Endothelial cell of umbilical vein (primary cell): ENCODE results near the gene CXCR5. TPM values are rescaled to one million over a fixed set of nuclear protein-coding genes. Genes with fewer than 3 reads are reported as not detected.
"Not testable (repeated sequence)": the region's sequence is repeated elsewhere in the genome, so short reads cannot be mapped to it uniquely, and the experiment has no call there.

Experiments
- BruUV-seq: library from RNA; stranded (reverse); fragments of 400-500 nt; replicated peaks from 2 replicates; lab custom pipeline; 2021; lab: Mats Ljungman, UMichigan
- CTCF ChIA-PET: fragments of 300-600, 350-600 bp; sonication (Branson Sonifier 250); formaldehyde crosslinking; loops from one replicate; lab custom pipeline; 2021; ENCODE audit warnings: antibody characterized with exemption, inconsistent platforms; lab: Charles Lee
- POLR2A ChIA-PET: fragments of 300-600, 350-600 bp; sonication (Branson Sonifier 250); formaldehyde crosslinking; loops from one replicate; lab custom pipeline; 2021; ENCODE audit warnings: antibody characterized with exemption, inconsistent platforms; lab: Charles Lee
- DNase-seq: peaks from one replicate; pipeline ENCODE4 v3.0.0-alpha.2; 2011; ENCODE audit warnings: low read depth, low spot score
- FAIRE-seq: peaks from 2 replicates; lab custom pipeline; 2011; peaks lifted over from hg19 to GRCh38; lab: Jason Lieb, UNC
- H2AFZ ChIP-seq: 2 replicates; pipeline ENCODE4 v1.6.0; 2012; ENCODE audit warnings: low read depth, low read length, control low read depth, inconsistent platforms
- H3K27ac ChIP-seq: 2 replicates; pipeline ENCODE4 v1.5.1; 2011; ENCODE audit warnings: low read depth, mild to moderate bottlenecking, control low read depth, low read length, moderate library complexity; ENCODE audit not compliant: insufficient read depth
- H3K27me3 ChIP-seq, 2 experiments: 2 replicates each; pipeline versions ENCODE4 v1.6.0 to v1.6.1; 2011; ENCODE audit warnings: low read length in 2 of 2, mixed read lengths in 1 of 2; ENCODE audit not compliant: control insufficient read depth in 2 of 2, insufficient read depth in 2 of 2
- H3K36me3 ChIP-seq, 2 experiments: 2 replicates in 1 of 2; 3 replicates in 1 of 2; pipeline ENCODE4 v1.5.1; 2011; ENCODE audit warnings: low read length in 2 of 2, mild to moderate bottlenecking in 1 of 2, moderate library complexity in 1 of 2; ENCODE audit not compliant: control insufficient read depth in 2 of 2, insufficient read depth in 2 of 2; ENCODE audit errors: extremely low read depth in 1 of 2
- H3K4me1 ChIP-seq: 3 replicates; pipeline ENCODE4 v1.5.1; 2011; ENCODE audit warnings: mild to moderate bottlenecking, low read length; ENCODE audit not compliant: control insufficient read depth, insufficient read depth; ENCODE audit errors: extremely low read depth
- H3K4me2 ChIP-seq: 2 replicates; pipeline ENCODE4 v1.6.1; 2011; ENCODE audit warnings: low read length, control low read depth, mixed read lengths; ENCODE audit not compliant: insufficient read depth
- H3K4me3 ChIP-seq, 3 experiments: fragments of 200-600 bp in 1 of 3; sonication (generic), shearing (Covaris generic) in 1 of 3; replicated peaks in 1 of 3; 2 replicates each; pipeline ENCODE4 v1.5.1; 2011 to 2016; ENCODE audit warnings: control low read depth in 3 of 3, low read length in 3 of 3, mild to moderate bottlenecking in 2 of 3, inconsistent platforms in 1 of 3, low read depth in 1 of 3, moderate library complexity in 1 of 3; ENCODE audit not compliant: insufficient read depth in 1 of 3
- H3K79me2 ChIP-seq: 2 replicates; pipeline ENCODE4 v1.6.0; 2012; ENCODE audit warnings: low read length, inconsistent platforms; ENCODE audit not compliant: control insufficient read depth, insufficient read depth
- H3K9ac ChIP-seq: replicated peaks from 2 replicates; pipeline ENCODE3; 2011; ENCODE audit warnings: low read length, control low read depth; ENCODE audit not compliant: insufficient read depth; ENCODE audit errors: extremely low read depth
- H3K9me1 ChIP-seq: replicated peaks from 3 replicates; pipeline ENCODE4 v1.6.0; 2011; ENCODE audit warnings: mild to moderate bottlenecking, low read length; ENCODE audit not compliant: control insufficient read depth, insufficient read depth; ENCODE audit errors: extremely low read depth
- H3K9me3 ChIP-seq: replicated peaks from 2 replicates; pipeline ENCODE4 v1.5.1; 2012; ENCODE audit warnings: low read length, inconsistent platforms; ENCODE audit not compliant: control insufficient read depth, insufficient read depth
- H4K20me1 ChIP-seq: replicated peaks from 2 replicates; pipeline ENCODE3; 2011; ENCODE audit warnings: mild to moderate bottlenecking, low read length; ENCODE audit not compliant: control insufficient read depth, insufficient read depth; ENCODE audit errors: extremely low read depth
- CTCF ChIP-seq, 2 donors: IDR thresholded peaks; 1 replicate in 1 of 2; 2 replicates in 1 of 2; pipeline ENCODE4 v1.5.1; 2011; ENCODE audit warnings: low read length in 2 of 2, mild to moderate bottlenecking in 2 of 2, moderate library complexity in 2 of 2, control low read depth in 1 of 2, inconsistent platforms in 1 of 2, low read depth in 1 of 2; ENCODE audit not compliant: insufficient read depth in 1 of 2; ENCODE audit errors: extremely low read depth in 1 of 2
- FOS ChIP-seq: IDR thresholded peaks from 2 replicates; pipeline ENCODE4 v1.6.1; 2011; ENCODE audit warnings: mild to moderate bottlenecking, low read length, moderate library complexity, borderline replicate concordance; ENCODE audit not compliant: insufficient read depth
- JUN ChIP-seq: IDR thresholded peaks from 2 replicates; pipeline ENCODE4 v1.6.1; 2011; ENCODE audit warnings: borderline replicate concordance, low read depth; ENCODE audit not compliant: insufficient read length, insufficient read depth
- dilution Hi-C: fragments of 300-500 bp; cut with MboI; formaldehyde crosslinking; loops from one replicate; pipeline ENCODE4 v1.15.0; 2019; ENCODE audit warnings: low sequenced_read_pairs; ENCODE audit not compliant: extremely low pct_ligation_motif_present
- intact Hi-C: fragments of 100-400 bp; cut with micrococcal nuclease; formaldehyde crosslinking; loops from one replicate; pipeline ENCODE4 v1.10.0; 2022
- polyA plus RNA-seq, 4 experiments: library from polyadenylated mRNA; depleted of rRNA in 3 of 4; stranded (reverse) in 3 of 4; unstranded in 1 of 4; fragments of >200 nt; gene quantifications; 2 replicates each; pipeline versions ENCODE4 v1.2.1 to v1.2.3, GENCODE V29; 2011 to 2012; ENCODE audit warnings: missing spikeins in 1 of 4
- total RNA-seq: library from RNA; stranded (reverse); gene quantifications from 2 replicates; pipeline ENCODE4 v1.2.3, GENCODE V29; 2021

Gene CXCR5
- total and polyA plus RNA-seq, 2 donors (not counting 3 experiments of a cell fraction or from before 2014, with no cell fraction given), result not detected

- H3K79me2 ChIP-seq, result no peaks in the 10 kb centered on the region
- no peak overlapping the region for H2AFZ ChIP-seq
- no peaks in the 10 kb centered on the region for H4K20me1 ChIP-seq
- no peak overlapping the region for H3K4me2 ChIP-seq
- ChIA-PET POLR2A (no interaction called here), CTCF (no interaction called here)
- no peak overlapping the region for H3K9ac ChIP-seq
- peaks cover 4% of the 10 kb centered on the region for H3K4me1 ChIP-seq
- no peaks in the 10 kb centered on the region for H3K36me3 ChIP-seq
- no peaks in the 10 kb centered on the region for H3K9me3 ChIP-seq
- H3K27me3 ChIP-seq, result peaks cover 0 to 6% of the 10 kb centered on the region in 2 experiments
- no peaks in the 10 kb centered on the region for H3K9me1 ChIP-seq
- TF ChIP-seq JUN (peak; percentile 4), CTCF (IDR thresholded peaks at IDR 0.05; ENCODE audit: extremely low read depth in 1 of 2, insufficient read depth in 1 of 2, low read depth in 1 of 2, low read length in 2 of 2) (no peak), FOS (peak; percentile 35)
- DNase-seq (no peak), FAIRE-seq (peak; percentile 21)
- no peak overlapping the region for H3K27ac ChIP-seq
- no TSS peak for BruUV-seq
- H3K4me3 ChIP-seq, result no peak overlapping the region
- intact Hi-C loops, result no loop called here
- dilution Hi-C loops, result no loop called here
Observed at GRCh38 chr11:118842369-118842768, 41.3 kb upstream of the CXCR5 start.

DNA sequence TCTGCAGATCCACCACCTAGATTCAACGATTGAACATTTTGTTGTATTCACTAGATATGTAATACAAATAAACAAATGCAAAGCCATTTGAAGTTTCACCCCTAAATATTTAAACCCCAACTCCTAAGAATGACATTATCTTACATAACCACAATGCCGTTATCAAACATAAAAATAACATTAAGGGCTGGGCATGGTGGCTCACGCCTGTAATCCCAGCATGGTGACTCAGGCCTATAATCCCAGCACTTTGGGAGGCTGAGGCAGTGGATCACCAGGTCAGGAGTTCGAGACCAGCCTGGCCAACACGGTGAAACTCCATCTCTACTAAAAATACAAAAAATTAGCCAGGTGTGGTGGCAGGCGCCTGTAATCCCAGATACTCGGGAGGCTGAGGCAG lies 40.8 kb upstream of the CXCR5 start:
- H3K9me1 ChIP-seq, H3K9me3 ChIP-seq, H3K4me1 ChIP-seq, POLR2A ChIA-PET, DNase-seq, H3K79me2 ChIP-seq, H3K27ac ChIP-seq, H3K27me3 ChIP-seq, CTCF ChIA-PET, H2AFZ ChIP-seq, H3K36me3 ChIP-seq, intact Hi-C loops, H3K4me3 ChIP-seq, H3K9ac ChIP-seq, H3K4me2 ChIP-seq, FAIRE-seq, BruUV-seq, dilution Hi-C loops, H4K20me1 ChIP-seq: not testable (repeated sequence)
